Tongue (tissue), 2 donors: ENCODE results near the gene UBE2G1. TPM values are rescaled to one million over a fixed set of nuclear protein-coding genes. Genes with fewer than 3 reads are reported as not detected.

ENCODE experiments used
- DNase-seq: peaks from one replicate; pipeline ENCODE4 v3.0.0-alpha.2; 2015
- total RNA-seq: library from RNA; depleted of rRNA; stranded (reverse); fragments of >200 nt; gene quantifications from one replicate; pipeline ENCODE4 v1.2.3, GENCODE V29; 2014

Gene UBE2G1
- total RNA-seq, 1 donor from 2014 or later: 70.6 TPM

DNA sequence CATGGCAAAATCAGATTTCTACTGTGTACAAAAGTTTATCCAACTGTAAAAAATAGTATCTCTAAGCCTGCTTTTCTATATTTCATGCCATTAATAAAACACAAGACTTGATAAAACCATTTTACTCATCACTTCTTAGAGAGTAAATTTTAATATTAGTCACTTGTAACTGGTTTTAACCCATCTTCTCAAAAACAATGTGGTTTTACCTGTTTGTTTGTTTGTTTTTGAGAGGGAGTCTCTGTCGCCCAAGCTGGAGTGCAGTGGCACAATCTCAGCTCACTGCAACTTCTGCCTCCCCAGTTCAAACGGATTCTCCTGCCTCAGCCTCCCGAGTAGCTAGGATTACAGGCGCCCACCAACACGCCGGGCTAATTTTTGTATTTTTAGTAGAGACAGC lies 32.1 kb downstream of the UBE2G1 start:
- no peak for DNase-seq

DNA sequence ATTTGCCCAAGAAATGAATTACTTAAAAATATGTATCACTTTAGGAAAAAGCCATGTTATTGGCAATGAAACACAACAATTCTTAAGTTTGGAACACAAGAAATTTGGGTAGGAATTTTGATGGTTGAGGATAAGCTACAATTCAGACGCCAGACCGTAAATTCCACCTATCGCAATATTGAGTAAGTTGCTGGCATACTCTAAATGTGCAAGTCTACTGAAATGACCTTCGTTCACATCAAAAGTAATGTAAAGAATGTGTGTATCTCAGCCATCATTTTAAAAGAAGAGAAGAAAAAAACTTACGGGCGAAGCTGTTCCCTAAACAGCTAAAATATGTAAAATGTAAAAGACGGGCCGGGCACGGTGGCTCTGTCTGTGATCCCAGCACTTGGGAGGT lies 33.4 kb downstream of the UBE2G1 start:
- DNase-seq: no peak

DNA sequence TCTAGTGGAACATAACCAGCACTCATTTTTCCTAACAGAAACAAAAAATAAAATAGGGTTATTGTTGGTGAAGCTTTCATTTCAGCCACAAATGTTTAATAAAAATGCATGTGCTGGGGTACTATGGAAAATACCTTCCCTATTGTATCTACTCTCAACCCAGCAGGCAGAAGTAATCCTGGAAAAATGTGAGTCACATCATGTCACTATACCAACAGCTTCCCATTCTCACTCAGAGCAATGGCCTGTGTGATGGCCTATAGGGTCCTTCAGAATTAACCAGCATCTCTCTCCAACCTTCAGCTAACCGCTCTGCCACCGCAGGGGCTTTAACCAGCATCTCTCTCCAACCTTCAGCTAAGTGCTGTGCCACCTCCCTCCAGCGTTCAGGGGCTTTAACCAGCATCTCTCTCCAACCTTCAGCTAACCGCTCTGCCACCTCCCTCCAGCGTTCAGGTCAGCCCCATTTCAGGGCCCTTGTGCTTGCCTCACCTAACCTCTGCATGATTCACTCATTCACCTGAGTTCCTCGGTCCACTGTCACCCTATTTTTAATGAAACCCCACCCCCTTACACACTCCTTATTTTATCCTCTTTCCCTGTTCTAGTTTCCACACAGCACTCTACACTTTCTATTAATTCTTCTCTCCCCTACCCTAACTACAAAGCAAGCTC lies 34.0 kb downstream of the UBE2G1 start:
- DNase-seq: no peak

DNA sequence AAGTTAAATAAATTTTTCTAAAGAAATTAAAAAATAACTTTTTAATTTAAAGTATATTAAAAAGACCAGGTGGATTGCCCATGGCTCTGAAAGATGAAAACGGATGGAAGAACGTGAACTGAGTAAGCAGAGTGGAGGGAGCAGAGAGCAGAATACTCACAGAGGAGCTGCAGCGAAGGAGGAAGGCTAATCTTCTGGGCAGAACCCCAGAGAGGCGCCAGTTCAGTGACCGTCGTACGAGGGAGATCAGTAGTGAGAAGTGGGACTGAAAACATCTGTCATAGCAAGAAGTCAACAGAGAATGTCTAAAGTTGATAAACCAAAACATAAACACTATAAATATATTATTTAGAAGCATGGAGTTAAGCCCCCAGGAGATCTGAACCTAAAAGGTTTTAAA lies 34.9 kb downstream of the UBE2G1 start:
- DNase-seq: no peak

DNA sequence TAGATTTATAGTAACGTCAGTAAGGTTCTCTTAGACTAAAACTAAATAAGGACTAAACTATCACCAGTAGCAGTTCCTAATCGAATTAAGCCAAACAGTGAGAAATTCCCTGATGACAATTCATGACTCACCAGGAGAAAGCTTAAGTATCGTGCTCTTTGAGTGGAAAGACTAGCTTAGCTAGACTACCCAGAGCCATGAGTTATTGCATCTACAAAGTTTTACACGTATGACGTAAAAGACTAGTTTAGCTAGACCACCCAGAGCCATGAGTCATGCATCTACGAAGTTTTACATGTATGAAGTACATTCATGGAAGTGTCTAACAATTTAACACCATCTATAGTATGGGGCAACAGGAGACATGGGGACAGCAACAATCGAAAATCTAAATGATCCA lies 36.6 kb downstream of the UBE2G1 start:
- DNase-seq: no peak

DNA sequence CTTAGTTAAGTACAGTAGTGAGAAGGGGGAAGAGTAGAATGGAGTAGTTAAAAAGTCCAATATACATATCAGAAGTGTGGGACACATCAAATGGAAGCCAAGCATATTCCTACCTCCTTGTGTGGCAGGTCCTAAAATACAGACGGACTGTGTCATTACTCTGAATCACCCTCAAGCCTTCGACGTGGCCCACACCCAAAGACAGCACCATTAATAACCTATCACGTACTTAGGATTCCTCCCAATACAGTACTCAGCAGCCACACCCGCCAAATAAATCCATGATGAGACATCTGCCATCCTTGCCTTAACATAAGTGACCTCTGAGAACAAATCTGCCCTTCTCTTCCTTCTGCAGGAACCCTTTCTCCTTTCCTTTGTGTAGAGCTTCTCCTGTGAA lies 38.9 kb downstream of the UBE2G1 start:
- peak; percentile 54 for DNase-seq

DNA sequence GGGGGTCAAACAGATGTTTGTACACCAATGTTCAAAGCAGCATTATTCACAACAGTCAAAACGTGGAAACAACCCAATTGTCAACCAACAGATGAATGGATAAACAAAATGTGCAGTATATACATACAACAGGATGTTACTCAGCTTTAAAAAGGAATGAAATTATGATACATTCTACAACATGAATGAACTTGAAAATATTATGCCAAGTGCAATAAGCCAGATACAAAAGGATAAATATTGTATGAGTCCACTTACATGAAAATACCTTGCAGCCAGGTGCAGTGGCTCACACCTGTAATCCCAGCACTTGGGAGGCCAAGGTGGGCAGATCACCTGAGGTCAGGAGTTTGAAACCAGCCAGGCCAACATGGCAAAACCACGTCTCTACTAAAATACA lies 39.9 kb downstream of the UBE2G1 start:
- DNase-seq: no peak

DNA sequence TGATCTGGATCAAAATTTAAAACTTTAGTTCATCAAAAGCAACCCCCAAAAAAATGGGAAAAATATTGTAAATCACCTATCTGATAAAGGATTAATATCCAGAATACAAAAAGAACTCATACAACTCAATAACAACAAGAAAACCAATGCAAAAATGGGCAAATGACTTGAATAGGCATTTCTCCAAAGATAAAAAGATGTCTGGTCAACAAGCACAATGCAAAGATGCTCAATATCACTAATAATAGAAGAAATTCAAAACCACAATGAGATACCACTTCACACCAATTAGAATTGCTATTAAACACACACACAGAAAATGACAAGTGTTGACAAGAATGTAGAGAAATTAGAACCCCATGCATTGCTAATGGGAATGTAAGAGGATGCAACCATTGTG lies 40.4 kb downstream of the UBE2G1 start:
- DNase-seq: no peak

DNA sequence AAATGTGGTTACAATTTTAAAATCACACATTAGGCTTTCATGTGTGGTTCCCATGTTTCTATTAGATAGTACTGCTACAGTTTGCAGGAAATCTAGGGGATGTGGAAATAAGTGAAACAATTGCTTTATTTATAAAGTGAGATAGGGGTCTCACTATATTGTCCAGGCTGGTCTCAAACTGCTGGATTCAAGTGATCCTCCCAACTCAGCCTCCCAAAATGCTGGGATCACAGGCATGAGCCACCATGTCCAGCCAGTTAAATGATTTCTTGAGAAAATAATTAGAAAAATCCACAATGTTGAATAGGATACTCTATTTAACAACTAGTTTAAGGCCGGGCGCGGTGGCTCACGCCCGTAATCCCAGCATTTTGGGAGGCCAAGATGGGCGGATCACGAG lies 42.0 kb downstream of the UBE2G1 start:
- DNase-seq: no peak

DNA sequence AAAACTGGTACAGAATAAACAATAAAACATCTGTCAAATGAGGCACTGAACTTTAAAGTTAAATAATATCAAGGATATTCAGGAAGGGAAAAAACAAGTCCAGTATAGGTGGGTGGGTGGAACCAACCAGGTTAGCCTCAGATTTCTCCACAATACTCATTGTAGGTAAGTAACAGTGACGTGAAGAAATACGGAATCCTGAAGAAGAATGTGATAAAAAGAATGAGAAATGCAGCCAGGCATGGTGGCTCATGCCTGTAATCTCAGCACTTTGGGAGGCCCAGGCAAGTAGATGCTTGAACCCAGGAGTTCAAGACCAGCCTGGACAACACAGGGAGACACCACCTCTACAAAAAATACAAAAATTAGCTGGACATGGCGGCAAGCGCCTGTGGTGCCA lies 47.3 kb downstream of the UBE2G1 start:
- no peak for DNase-seq

DNA sequence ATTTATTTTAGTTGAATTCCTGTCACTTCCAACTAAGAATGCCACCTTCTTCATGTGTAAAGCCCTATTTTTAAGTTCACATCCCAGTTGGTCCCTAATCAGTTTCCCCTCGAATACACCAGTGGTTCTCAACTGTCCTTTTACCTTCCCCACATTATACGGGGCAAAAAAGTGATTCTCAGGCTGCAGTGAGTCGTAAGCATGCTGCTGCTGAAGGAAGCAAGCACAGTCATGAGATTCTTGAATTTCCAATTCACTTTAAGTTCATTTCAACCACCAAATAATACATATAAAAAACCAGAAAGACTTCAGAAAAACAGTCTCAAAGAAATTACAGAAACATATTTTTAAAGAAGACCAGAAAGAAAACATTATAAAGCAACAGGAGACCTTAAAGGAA lies 47.9 kb downstream of the UBE2G1 start:
- DNase-seq: no peak

DNA sequence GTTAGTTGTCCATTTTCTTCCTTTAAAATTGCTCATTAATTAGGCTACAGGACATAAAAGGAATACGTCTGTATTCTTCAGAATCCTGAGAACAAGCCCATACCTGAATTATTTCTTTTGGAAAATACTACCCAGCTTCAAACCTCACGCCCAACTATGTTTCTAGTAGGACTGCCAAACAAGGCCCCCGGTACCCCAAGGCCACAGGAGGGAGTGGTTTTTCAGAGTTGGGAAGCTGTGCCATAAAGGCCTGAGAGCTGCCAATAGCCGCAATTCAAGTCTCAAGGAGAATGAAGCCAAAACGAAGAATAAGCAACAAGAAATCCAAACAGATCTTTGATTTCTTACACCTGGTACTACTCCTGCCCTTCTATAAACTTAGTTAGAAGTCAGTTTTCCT lies 48.3 kb downstream of the UBE2G1 start:
- DNase-seq: peak; percentile 37

DNA sequence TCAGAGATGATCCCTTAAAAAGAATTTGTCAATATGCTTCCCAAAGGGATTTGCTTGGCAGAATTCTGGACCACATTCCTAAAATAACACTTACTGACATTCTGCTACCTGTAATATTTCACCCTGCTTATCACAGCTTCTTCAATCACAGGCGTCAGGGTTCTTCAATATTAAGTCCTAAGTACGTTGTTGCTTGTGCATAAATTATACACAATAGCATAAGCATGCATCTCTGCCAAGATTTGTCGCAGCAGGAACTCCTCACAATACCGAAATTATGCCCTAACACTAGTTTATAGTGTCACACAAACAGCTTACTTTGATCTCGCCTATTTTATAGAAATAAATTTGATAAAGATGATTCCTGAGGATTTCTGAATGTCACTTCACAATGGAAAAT lies 48.9 kb downstream of the UBE2G1 start:
- no peak for DNase-seq

DNA sequence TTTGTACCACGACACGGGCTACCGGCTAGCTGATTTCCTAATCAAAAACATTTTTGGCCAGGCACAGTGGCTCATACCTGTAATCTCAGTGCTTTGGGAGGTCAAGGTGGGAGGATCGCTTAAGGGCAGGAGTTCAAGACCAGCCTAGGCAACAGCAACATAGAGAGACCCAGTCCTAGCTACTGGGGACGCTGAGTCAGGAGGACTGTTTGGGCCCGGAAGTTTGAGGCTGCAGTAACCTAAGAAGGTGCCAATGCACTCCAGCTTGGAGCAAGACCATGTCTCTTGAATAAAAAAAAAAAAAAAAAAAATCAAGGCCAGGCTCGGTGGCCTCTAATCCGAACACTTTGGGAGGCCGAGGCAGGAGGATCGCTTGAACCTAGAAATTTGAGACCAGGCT lies 49.8 kb downstream of the UBE2G1 start:
- DNase-seq: no peak

DNA sequence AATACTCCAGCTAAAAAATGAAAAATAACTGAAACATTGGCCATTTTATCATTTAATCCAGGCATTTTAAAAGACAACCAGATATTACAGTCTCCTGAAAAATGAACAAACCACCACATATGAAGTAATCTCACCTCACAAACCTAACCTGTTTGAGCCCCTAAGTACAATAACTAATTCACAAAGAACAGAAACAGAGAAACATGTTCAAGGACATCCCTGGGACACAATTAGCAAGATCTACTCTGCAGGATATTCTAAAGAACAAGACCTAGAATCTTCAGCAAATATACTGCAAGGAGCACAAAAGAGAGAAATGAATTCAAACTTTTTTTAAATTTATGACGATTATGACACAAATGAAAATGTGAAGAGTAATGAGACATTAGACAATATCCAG lies 51.9 kb downstream of the UBE2G1 start:
- DNase-seq: no peak

DNA sequence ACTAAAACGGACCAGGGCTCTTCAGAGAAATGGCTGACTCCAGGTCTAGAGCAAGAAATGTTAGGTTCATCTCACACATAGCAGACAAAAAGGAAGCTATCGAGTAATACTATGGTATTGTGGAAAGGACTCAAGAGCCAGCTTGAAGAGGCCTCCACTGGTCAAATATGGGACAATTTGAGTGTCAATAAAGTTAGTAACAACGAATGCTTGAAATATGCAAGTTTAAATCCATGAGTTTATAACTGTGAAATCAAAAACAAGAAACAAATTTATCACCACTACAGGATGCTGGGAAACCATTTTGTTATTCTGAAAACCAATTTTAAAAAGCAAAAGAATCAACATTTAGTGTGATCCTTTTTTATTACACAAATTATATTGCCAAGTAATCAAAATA lies 52.3 kb downstream of the UBE2G1 start:
- DNase-seq: no peak

DNA sequence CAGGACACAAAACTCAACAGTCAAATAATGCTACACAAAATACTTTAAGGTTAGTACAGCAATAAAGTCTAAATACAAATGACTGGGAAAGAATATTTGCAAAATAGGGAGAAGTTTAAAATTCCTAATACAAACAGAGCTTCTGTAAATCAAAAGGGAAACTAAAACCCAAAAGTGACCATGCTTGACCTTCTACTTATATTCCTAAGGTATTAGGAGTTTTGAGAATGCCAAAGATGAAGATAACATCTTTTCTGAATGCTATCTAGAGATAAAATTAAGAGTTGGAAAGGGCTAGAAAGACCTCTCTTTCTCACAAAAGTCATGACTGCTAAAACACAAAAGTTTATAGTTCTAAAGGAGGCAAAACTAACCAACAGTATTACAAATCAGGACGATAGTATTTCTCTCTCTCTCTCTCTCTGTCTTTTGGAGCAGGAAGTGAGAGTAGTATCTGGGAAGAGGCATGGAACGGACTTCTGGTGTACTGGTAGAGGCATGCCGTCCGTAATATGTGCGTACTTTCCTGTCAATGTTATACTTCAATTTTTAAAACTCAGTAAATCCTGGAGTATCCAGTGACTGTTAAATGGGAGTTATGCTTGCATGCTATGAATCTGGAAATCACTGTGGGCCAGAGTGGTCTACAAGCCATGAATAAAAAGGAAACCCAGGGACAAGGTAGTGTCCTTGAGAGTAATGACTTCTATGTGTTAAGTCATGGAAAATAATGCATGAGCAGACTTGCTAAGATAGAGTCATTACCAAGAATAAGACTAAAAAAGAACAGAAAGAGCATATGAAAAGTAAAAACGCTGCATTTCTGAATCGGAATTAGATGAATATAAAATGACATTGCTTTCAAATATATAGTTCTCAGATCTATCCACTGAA lies 53.0 kb downstream of the UBE2G1 start:
- no peak for DNase-seq

DNA sequence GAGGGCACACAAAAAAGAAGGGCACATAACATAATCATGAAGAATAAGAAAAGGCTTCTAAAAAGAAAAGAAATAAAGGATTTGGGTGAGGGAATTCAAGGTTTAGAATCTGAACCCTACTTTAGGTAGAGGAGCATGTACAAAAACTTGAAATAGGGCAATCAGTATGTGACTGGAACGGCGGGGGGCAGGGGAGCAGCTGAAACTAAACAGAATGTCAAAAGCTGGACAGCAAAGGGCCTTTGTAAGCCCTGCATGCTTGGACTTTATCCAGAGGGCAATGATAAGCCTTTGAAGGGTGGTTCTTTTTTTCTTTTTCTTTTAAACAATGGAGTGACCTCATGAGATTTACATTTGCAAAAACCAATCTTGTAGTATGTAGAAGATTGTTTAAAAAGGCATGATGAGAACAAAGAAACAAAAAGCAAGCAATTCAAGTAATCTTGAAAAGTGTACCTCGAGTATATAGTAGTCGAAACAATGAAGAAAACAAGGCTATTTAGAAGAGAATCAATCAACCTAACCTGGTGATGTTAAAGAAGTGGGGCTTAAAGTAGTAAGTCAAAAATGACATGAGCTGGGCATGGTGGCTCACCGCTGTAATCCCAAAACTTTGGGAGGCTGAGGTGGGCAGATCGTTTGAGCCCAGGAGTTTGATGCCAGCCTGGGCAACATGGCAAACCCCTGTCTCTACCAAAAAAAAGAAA lies 56.0 kb downstream of the UBE2G1 start:
- DNase-seq: peak; percentile 12

DNA sequence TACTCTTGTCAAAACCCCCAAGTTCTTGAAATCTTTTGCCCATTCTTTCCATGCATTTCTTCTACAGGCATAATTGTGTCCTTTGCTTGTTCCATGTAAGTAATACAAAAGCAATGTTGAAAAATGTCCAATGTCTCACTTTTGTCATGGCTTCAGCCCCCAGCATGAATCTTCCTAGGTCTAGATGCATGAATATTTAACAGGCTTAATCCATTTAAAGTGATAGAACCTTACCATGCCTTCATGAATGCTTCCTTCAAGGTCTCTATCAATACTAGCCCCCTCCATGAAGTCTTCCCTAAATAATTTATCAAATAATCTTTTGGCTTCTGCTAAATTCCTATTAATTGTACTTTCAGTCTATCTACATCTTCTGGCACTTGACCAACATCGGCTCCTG lies 56.6 kb downstream of the UBE2G1 start:
- no peak for DNase-seq

DNA sequence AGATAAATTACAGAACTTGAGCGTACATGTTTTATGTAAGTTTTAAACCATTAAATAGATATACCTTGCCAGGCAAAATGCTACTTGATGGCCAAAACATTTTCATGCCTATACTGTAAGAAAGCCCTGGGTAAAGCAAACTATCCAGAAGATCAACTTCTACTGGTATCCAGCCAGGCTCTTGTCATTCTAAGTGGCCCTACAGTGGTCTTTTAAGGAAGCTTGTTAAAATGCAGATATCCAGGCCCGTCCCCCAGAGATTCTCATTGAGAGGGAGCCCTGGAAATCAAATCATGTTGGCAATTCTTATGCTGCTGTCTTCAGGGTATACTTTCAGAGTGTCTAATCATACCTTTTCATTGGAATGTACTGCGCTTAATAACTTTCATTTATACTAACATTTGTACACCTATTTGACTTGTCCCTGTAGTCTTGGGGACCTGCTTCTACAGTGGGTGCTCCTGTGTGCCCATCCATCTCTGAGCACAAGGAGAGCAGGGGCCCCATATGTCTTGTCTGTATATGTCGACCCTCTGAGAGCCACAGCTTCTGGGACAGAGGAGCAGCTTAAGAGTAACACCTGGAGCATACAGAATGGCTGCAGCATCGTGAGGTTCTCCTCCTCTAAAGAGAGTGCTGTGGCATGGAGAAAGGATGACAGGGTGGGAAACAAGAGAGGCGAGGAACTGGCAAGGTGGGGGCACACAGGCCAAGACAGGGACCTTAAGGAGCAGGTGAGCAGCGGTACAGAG lies 59.1 kb downstream of the UBE2G1 start:
- no peak for DNase-seq

DNA sequence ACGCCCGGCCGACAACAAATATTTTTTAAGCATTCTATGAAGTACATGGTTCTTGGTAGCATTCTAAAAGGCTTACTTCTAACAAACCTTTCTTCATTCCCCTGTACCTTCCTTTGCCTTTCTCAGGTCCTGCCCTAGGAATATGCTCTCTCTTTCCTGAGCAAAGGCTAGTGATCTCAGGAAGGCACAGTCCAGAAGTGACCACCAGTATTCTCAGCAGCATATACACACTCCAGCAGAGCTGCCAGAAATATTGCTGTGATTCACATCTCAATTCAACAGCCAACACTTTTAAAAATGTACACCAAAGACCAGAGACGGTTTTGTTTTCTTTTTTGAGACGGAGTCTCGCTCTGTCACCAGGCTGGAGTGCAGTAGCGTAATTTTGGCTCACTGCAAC lies 61.3 kb downstream of the UBE2G1 start:
- no peak for DNase-seq

DNA sequence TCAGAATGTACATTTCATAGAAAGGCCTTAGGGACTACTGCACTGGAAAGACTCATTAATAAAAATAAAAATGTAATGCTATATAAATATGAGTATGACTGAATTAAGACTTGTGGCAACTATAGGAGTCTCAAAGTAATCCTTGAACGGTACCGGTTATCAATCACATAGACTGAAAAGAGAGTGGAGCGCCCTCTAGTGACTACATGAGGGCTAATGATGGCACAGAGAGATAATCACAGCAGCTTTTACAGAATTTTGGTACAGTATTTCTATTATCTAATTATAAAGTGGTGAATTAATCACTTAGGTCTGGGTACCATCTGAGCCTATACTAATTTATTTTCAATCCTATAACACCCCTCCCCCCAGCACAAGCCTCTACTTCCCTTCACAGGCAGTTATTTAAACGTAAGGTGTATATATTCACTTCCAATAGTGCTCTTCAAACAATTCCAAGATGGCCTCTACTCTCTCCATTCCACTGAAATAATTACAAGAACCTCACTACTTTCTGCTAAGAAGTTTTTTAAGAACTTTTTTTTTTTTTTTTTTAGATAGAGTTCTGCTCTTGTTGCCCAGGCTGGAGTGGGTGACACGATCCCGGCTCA lies 62.0 kb downstream of the UBE2G1 start:
- peak; percentile 68 for DNase-seq
